Right atrium auricular region (tissue), 2 donors: ENCODE results near the gene USP21. TPM values are rescaled to one million over a fixed set of nuclear protein-coding genes. Genes with fewer than 3 reads are reported as not detected.

Experiments
- DNase-seq: peaks from one replicate; pipeline ENCODE4 v3.0.0-alpha.2; 2019; ENCODE audit warnings: low spot score
- H3K27ac ChIP-seq, 2 donors: fragments of 200-600 bp; sonication (generic); 1 replicate in 1 of 2; 2 replicates in 1 of 2; pipeline ENCODE4 v1.5.1; 2016 to 2019
- H3K27me3 ChIP-seq, 2 donors: fragments of 200-600 bp; sonication (generic); one replicate each; pipeline versions ENCODE4 v1.5.1 to v1.6.0; 2017 to 2019
- H3K36me3 ChIP-seq: fragments of 200-600 bp; sonication (generic); one replicate; pipeline ENCODE4 v1.5.1; 2016
- H3K4me1 ChIP-seq, 2 donors: fragments of 200-600 bp; sonication (generic); one replicate each; pipeline versions ENCODE4 v1.5.1 to v1.6.0; 2017 to 2019
- H3K4me3 ChIP-seq, 2 donors: fragments of 200-600 bp; sonication (generic); 1 replicate in 1 of 2; 2 replicates in 1 of 2; pipeline ENCODE4 v1.5.1; 2017 to 2019; ENCODE audit warnings: mild to moderate bottlenecking in 1 of 2, moderate library complexity in 1 of 2
- H3K9me3 ChIP-seq, 2 donors: fragments of 200-600 bp; sonication (generic); one replicate each; pipeline ENCODE4 v1.5.1; 2019
- CTCF ChIP-seq, 2 donors: fragments of 200-600 bp; sonication (generic); IDR thresholded peaks; one replicate each; pipeline ENCODE4 v1.5.1; 2019; ENCODE audit warnings: antibody characterized with exemption in 2 of 2
- total RNA-seq, 2 donors: library from RNA; depleted of rRNA; stranded (reverse); fragments of >200 nt; gene quantifications; one replicate each; pipeline ENCODE4 v1.1.0, GENCODE V29; 2016

Gene USP21
- total RNA-seq, 2 donors from 2014 or later, result 13.5 to 14.4 TPM

GRCh38 chr1:161172776-161173376 lies 13.6 kb downstream of the USP21 start:
- H3K27me3 ChIP-seq, result no peaks in the 10 kb centered on the region
- no peak for DNase-seq
- peaks cover 63% of the 10 kb centered on the region for H3K36me3 ChIP-seq
- TF ChIP-seq CTCF (IDR thresholded peaks at IDR 0.05), result no peak
- H3K27ac ChIP-seq, result peak overlapping the region; percentile 19 to 45
- peaks cover 3 to 31% of the 10 kb centered on the region in 2 donors for H3K4me1 ChIP-seq
- no peak overlapping the region for H3K4me3 ChIP-seq
- no peaks in the 10 kb centered on the region for H3K9me3 ChIP-seq

GRCh38 chr1:161173711-161174110 lies 14.4 kb downstream of the USP21 start:
- DNase-seq, result no peak
- peaks cover 63% of the 10 kb centered on the region for H3K36me3 ChIP-seq

GRCh38 chr1:161174911-161175310 lies 15.6 kb downstream of the USP21 start:
- H3K4me3 ChIP-seq, result no peak overlapping the region
- H3K4me1 ChIP-seq, result peaks cover 3 to 32% of the 10 kb centered on the region in 2 donors
- TF ChIP-seq CTCF (IDR thresholded peaks at IDR 0.05), result no peak
- no peaks in the 10 kb centered on the region for H3K9me3 ChIP-seq
- DNase-seq, result no peak
- H3K27me3 ChIP-seq, result no peaks in the 10 kb centered on the region
- H3K27ac ChIP-seq, result no peak overlapping the region
- H3K36me3 ChIP-seq, result peaks cover 60% of the 10 kb centered on the region

More at GRCh38 chr1:161173711-161174110, 14.4 kb downstream of the USP21 start:
- H3K27me3 ChIP-seq, result no peaks in the 10 kb centered on the region
- no peak overlapping the region for H3K4me3 ChIP-seq
- TF ChIP-seq CTCF (IDR thresholded peaks at IDR 0.05), result no peak
- H3K27ac ChIP-seq, result peak overlapping the region; percentile 19 to 45
- H3K4me1 ChIP-seq, result peaks cover 3 to 32% of the 10 kb centered on the region in 2 donors
- no peaks in the 10 kb centered on the region for H3K9me3 ChIP-seq

- Histone ChIP-seq H3K9me3 (no peaks in the 10 kb centered on the region), H3K27me3 (no peaks in the 10 kb centered on the region), H3K27ac (peak overlapping the region; percentile 86 to 89), H3K4me3 (peak overlapping the region in 1 of 2 donors; percentile 77), H3K4me1 (peaks cover 3 to 32% of the 10 kb centered on the region in 2 donors), H3K36me3 (peaks cover 50% of the 10 kb centered on the region)
- DNase-seq, result no peak
- no peak for TF ChIP-seq CTCF (IDR thresholded peaks at IDR 0.05)
Observed at GRCh38 chr1:161175771-161176453, 16.6 kb downstream of the USP21 start.

- TF ChIP-seq CTCF (IDR thresholded peaks at IDR 0.05), result no peak
- Histone ChIP-seq H3K9me3 (no peaks in the 10 kb centered on the region), H3K4me1 (peaks cover 3 to 32% of the 10 kb centered on the region in 2 donors), H3K27me3 (no peaks in the 10 kb centered on the region), H3K27ac (peak overlapping the region; percentile 86 to 89), H3K4me3 (peak overlapping the region; percentile 77 to 93), H3K36me3 (peaks cover 43% of the 10 kb centered on the region)
- DNase-seq, result no peak
Observed at GRCh38 chr1:161176468-161177111, 17.3 kb downstream of the USP21 start.
